A549 treated with ZK216348 at 1 μM for 4 hours (cell line): ENCODE measurements around the gene TMPRSS2. TPM values are rescaled to one million over a fixed set of nuclear protein-coding genes. Genes with fewer than 3 reads are reported as not detected.

Source experiments
- total RNA-seq: library from RNA; stranded (reverse); fragments of 200-300 nt; extraction: Qiagen RNA extraction; gene quantifications from 5 replicates; pipeline ENCODE4 v1.2.3, GENCODE V29; 2022; ENCODE audit warnings: low read depth

The TMPRSS2 gene
- total RNA-seq, result 0.07 TPM in 1 of 5 replicates, not detected in the others

DNA sequence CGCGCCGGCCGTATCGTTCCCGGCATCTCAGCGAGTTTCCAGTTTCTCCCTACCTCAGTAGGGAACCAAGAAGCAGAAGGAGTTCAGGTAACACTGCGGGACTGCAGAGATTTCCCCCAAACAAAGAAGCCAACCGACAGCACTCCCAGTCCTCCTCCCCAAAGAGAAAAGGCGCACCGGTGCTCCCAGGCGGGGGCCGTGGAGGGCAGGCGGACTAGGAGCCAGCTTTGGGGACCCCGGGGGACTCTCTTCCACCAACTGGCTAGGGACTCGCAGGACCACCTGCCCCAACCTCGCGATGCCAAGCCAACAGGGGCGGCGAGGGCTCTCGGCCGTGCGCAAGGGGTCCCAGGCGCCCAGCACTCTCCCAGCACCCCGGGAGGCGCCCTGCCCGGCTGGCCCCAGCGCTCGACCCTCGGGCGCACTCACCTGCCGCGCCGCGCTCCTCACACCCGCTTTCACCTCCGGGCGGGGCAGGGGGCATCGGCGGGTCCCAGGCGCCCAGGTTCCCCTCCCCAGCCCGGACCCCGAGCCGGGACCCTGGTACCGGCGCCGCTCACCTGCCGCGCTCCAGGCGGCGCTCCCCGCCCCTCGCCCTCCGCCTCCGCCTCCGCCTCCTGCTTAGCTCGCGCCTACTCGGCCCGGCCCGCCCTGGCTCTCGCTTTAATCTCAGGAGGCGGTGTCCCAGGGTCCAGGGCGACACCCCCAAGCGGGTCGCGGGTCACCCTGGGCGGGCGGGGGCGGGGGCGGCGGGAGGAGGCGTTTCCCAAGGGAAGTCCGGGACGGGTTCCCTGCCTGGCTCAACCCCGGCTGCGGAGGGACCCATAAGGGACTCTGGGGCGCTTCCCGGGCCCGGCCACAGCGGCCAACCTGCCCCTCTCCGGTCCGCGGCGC is at the start of gene TMPRSS2:
TSS of gene TMPRSS2 (minus strand) at position 638 of the 894 bp plus-strand sequence. CDS start 10,025 bp downstream, outside the sequence.

DNA sequence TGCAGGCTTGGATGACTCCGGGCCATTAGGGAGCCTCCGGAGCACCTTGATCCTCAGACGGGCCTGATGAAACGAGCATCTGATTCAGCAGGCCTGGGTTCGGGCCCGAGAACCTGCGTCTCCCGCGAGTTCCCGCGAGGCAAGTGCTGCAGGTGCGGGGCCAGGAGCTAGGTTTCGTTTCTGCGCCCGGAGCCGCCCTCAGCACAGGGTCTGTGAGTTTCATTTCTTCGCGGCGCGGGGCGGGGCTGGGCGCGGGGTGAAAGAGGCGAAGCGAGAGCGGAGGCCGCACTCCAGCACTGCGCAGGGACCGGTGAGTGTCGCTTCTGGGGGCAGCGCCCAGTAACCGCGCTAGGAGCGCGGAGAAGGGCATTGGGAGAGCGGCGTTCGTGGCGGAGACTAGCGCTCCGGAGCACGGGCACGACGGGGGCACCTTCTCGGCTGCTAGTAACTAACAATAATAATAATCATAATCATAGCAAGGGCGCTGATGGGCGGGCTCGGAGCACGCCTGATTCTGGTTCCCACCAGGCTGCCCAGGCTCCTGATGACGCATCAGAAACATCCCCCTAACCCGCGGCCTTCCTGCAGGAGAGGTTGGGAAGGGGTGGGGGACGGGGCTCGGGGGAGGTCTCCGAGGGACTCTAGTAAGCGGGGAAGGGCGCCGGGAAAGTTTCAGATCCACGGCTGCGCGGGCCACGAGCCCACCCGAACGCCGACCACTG is 81.8 kb downstream of the TMPRSS2 start, which contains the start of gene MX1:
TSS of gene MX1 (plus strand) at position 286 of the 722 bp plus-strand sequence. CDS start 5,832 bp downstream, outside the sequence.

Other genes with a start within 250 kb of the TMPRSS2 start
- not detected in 5 replicates for gene FAM3B, start 191.4 kb downstream of the TMPRSS2 start, total RNA-seq
- not detected in 5 replicates for gene MX2, start 146.1 kb downstream of the TMPRSS2 start, total RNA-seq
- 1.5 to 2.3 TPM (median 1.9 TPM) in 5 replicates for gene MX1, start 81.9 kb downstream of the TMPRSS2 start, total RNA-seq